ENCODE measurements around the gene CEACAM21. TPM values are rescaled to one million over a fixed set of nuclear protein-coding genes. Genes with fewer than 3 reads are reported as not detected.

CEACAM21 gene
- total RNA-seq, 2 experiments from 2014 or later: 22.1 to 27.6 TPM

GRCh38 chr19:41535029-41535622 lies 40.8 kb upstream of the CEACAM21 start:
- intact Hi-C loops (cut with DNase I, micrococcal nuclease): loop anchor here in 1 of 2 experiments (1.0 kb wide), 1 partner anchor 8 kb away; no protein-coding TSS in a partner anchor

DNA sequence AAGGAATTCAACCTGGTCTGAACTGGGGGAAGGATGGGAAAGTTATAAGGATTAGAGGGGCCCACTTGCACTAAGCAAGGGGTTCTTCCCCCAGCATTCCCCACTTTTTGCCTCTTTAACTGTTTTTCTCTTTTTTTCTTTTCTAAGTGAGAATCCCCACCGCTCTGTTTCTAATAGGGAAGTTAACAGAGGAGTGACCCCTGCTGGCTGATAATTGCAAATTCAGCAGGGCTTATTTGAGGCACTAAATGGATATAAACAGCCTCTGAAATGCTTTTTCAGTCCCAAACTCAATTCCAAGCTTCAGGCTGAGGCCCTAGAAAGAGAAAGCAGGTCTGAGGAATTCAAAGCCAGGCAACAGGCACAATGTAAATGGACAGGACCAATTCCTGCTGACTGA lies 38.2 kb upstream of the CEACAM21 start:
- intact Hi-C loops (cut with DNase I, micrococcal nuclease): loop anchor here (1.0 kb wide), 2 partner anchors 21 to 88 kb away; no protein-coding TSS in a partner anchor

More at GRCh38 chr19:41535029-41535622, 40.8 kb upstream of the CEACAM21 start:
- H3K4me3 Mint-ChIP-seq: peak overlapping the region; percentile 46
- H3K36me3 Mint-ChIP-seq (ENCODE audit: low read depth): peaks cover 11% of the 10 kb centered on the region
- peaks cover 57% of the 10 kb centered on the region for H3K4me1 Mint-ChIP-seq
- DNase-seq (no peak), ATAC-seq (peak; percentile 43)
- peak overlapping the region; percentile 68 for H3K27ac Mint-ChIP-seq
- H3K9me3 Mint-ChIP-seq (ENCODE audit: low read depth): peaks cover 18% of the 10 kb centered on the region
- no peaks in the 10 kb centered on the region for H3K27me3 Mint-ChIP-seq
- ChIA-PET CTCF (interaction anchor here (0.8 to 17.8 kb wide), 5 partner anchors 14 to 86 kb away, joined by 3 to 450 read pairs (median 3); no protein-coding TSS in a partner anchor), POLR2A (no interaction called here)

GRCh38 chr19:41540041-41540695 lies 35.8 kb upstream of the CEACAM21 start:
- ATAC-seq (no peak), DNase-seq (no peak)
- H3K36me3 Mint-ChIP-seq (ENCODE audit: low read depth): no peaks in the 10 kb centered on the region
- H3K9me3 Mint-ChIP-seq (ENCODE audit: low read depth): no peaks in the 10 kb centered on the region
- CTCF ChIA-PET: interaction anchor here (0.7 to 17.8 kb wide), 5 partner anchors 8 to 91 kb away, joined by 3 to 450 read pairs (median 5); no protein-coding TSS in a partner anchor
- H3K27me3 Mint-ChIP-seq: no peaks in the 10 kb centered on the region
- H3K27ac Mint-ChIP-seq: no peak overlapping the region
- H3K4me3 Mint-ChIP-seq: no peak overlapping the region
- POLR2A ChIA-PET: no interaction called here
- peaks cover 54% of the 10 kb centered on the region for H3K4me1 Mint-ChIP-seq
- intact Hi-C loops (cut with DNase I, micrococcal nuclease): loop anchor here (5.0 to 10.0 kb wide), 2 partner anchors 57 to 405 kb away; no protein-coding TSS in a partner anchor

More for the DNA sequence above, 38.2 kb upstream of the CEACAM21 start:
- peak; percentile 62 for DNase-seq
- no peak overlapping the region for H3K4me3 Mint-ChIP-seq
- peaks cover 52% of the 10 kb centered on the region for H3K4me1 Mint-ChIP-seq
- H3K27me3 Mint-ChIP-seq: no peaks in the 10 kb centered on the region
- POLR2A ChIA-PET: no interaction called here
- no peak overlapping the region for H3K27ac Mint-ChIP-seq
- H3K9me3 Mint-ChIP-seq (ENCODE audit: low read depth): peaks cover 9% of the 10 kb centered on the region
- no peak for ATAC-seq
- H3K36me3 Mint-ChIP-seq (ENCODE audit: low read depth): peaks cover 3% of the 10 kb centered on the region
- CTCF ChIA-PET: interaction anchor here (0.6 to 17.8 kb wide), 5 partner anchors 9 to 257 kb away, joined by 3 to 450 read pairs (median 5); no protein-coding TSS in a partner anchor

DNA sequence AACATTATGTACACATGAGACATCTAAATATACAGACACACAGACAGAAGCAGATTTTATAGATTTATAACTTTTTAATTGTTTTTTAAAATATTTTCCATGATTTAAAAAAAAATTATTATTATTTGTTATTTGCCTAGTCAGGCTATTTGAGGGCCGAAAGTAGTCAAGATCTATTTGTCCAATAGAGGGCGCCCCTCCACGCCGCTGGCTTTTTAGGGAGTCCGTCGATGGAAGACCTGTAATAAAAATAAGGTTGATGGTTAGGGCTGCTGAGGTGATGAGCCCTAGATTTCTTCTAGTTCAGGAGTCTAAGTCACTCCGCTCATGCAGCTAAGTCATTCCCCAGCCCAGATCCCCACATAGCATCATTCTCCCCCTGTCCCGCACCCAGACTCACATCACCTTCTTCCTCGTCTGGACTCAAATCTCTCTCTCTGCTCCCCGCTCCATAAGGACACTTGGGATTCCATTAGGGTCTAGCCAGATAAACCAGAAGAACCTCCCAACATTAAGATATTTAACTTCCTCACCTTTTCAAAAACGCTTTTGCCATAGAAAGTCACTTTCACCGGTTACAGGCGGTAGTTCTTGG lies 33.9 kb upstream of the CEACAM21 start:
- Mint-ChIP-seq H3K27me3 (no peaks in the 10 kb centered on the region), H3K4me1 (peaks cover 59% of the 10 kb centered on the region), H3K4me3 (peak overlapping the region; percentile 7), H3K9me3 (ENCODE audit: low read depth) (no peaks in the 10 kb centered on the region), H3K36me3 (ENCODE audit: low read depth) (no peaks in the 10 kb centered on the region), H3K27ac (peak overlapping the region; percentile 90)
- CTCF ChIA-PET: interaction anchor here (0.7 to 17.8 kb wide), 6 partner anchors 9 to 93 kb away, joined by 3 to 450 read pairs (median 6); no protein-coding TSS in a partner anchor
- intact Hi-C loops (cut with DNase I, micrococcal nuclease): loop anchor here (1.0 to 10.0 kb wide), 5 partner anchors 21 to 403 kb away; no protein-coding TSS in a partner anchor
- ATAC-seq (peak; percentile 5), DNase-seq (peak; percentile 87)
- POLR2A ChIA-PET: interaction anchor here (0.5 to 0.6 kb wide), 2 partner anchors 15 to 26 kb away, joined by 4 to 7 read pairs; no protein-coding TSS in a partner anchor

DNA sequence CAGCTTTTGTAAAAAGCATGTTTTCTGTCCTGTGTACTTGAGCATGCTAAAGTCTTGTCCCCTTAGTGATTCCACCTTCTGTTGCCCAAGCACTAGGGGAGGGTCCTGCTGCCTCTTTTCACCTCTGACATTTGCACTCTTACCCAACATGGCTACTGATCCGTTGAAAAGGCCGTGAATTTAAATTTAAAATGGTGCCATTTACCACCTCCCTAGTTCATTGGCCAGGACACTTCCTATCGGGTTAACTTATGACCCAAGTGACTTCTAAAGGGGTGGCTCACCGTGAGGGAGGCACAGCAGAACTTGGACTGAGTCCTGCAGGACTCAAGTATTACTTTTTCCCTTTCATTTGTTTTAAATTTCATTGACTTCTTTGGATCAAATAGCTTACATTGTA lies 33.3 kb upstream of the CEACAM21 start:
- H3K36me3 Mint-ChIP-seq (ENCODE audit: low read depth): no peaks in the 10 kb centered on the region
- ChIA-PET POLR2A (interaction anchor here (0.5 to 0.6 kb wide), 2 partner anchors 14 to 27 kb away, joined by 4 to 7 read pairs; no protein-coding TSS in a partner anchor), CTCF (interaction anchor here (0.6 to 17.8 kb wide), 9 partner anchors 8 to 112 kb away, joined by 3 to 450 read pairs (median 5); no protein-coding TSS in a partner anchor)
- no peak overlapping the region for H3K4me3 Mint-ChIP-seq
- intact Hi-C loops (cut with DNase I, micrococcal nuclease): loop anchor here (1.0 to 10.0 kb wide), 8 partner anchors 7 to 402 kb away; no protein-coding TSS in a partner anchor
- no peaks in the 10 kb centered on the region for H3K27me3 Mint-ChIP-seq
- H3K9me3 Mint-ChIP-seq (ENCODE audit: low read depth): no peaks in the 10 kb centered on the region
- peaks cover 61% of the 10 kb centered on the region for H3K4me1 Mint-ChIP-seq
- ATAC-seq (no peak), DNase-seq (no peak)
- peak overlapping the region; percentile 90 for H3K27ac Mint-ChIP-seq

- DNase-seq: no peak
- H3K27ac Mint-ChIP-seq: peak overlapping the region; percentile 98
- ATAC-seq: peak; percentile 39
- ChIA-PET CTCF (interaction anchor here (0.7 to 17.8 kb wide), 3 partner anchors 12 to 48 kb away, joined by 3 to 450 read pairs (median 8); no protein-coding TSS in a partner anchor), POLR2A (no interaction called here)
- H3K4me3 Mint-ChIP-seq: no peak overlapping the region
- H3K4me1 Mint-ChIP-seq: peaks cover 69% of the 10 kb centered on the region
- H3K27me3 Mint-ChIP-seq: no peaks in the 10 kb centered on the region
- intact Hi-C loops (cut with DNase I, micrococcal nuclease): loop anchor here (1.0 to 10.0 kb wide), 6 partner anchors 8 to 401 kb away; no protein-coding TSS in a partner anchor
- no peaks in the 10 kb centered on the region for H3K36me3 Mint-ChIP-seq (ENCODE audit: low read depth)
- H3K9me3 Mint-ChIP-seq (ENCODE audit: low read depth): no peaks in the 10 kb centered on the region
Measured at GRCh38 chr19:41543582-41543981, 32.4 kb upstream of the CEACAM21 start.

DNA sequence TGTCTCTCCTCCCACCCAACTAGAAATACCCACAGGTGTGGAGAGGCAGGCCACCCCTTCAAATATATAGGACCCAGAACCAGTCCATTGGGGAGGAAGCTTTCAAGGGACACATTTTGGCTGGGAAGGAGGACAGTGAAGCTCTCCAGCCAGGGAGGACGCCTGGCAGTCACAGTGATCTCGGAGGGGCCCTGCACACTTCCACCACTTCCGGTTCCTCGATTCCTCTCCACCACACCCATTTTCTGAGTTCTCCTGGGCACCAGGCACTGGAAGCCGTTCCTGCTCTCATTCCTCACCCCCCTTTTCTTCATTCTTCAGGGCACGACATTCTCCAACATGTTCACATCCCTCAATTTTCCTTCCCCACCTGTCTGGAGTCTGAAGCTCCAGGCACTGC lies 30.4 kb upstream of the CEACAM21 start:
- H3K4me1 Mint-ChIP-seq: peaks cover 69% of the 10 kb centered on the region
- H3K9me3 Mint-ChIP-seq (ENCODE audit: low read depth): no peaks in the 10 kb centered on the region
- peaks cover 8% of the 10 kb centered on the region for H3K36me3 Mint-ChIP-seq (ENCODE audit: low read depth)
- ChIA-PET CTCF (interaction anchor here (0.7 to 17.8 kb wide), 6 partner anchors 12 to 96 kb away, joined by 3 to 450 read pairs (median 5); no protein-coding TSS in a partner anchor), POLR2A (interaction anchor here (0.8 to 0.9 kb wide), 2 partner anchors 8 to 15 kb away, joined by 3 to 4 read pairs; no protein-coding TSS in a partner anchor)
- peak overlapping the region; percentile 98 for H3K27ac Mint-ChIP-seq
- H3K27me3 Mint-ChIP-seq: no peaks in the 10 kb centered on the region
- intact Hi-C loops (cut with DNase I, micrococcal nuclease): loop anchor here in 1 of 2 experiments (5.0 to 10.0 kb wide), 3 partner anchors 283 to 928 kb away; partner anchors contain the start of gene HNRNPUL1
- peak; percentile 59 for DNase-seq
- H3K4me3 Mint-ChIP-seq: peak overlapping the region; percentile 74
- ATAC-seq: no peak

- Mint-ChIP-seq H3K27me3 (no peaks in the 10 kb centered on the region), H3K4me1 (peaks cover 71% of the 10 kb centered on the region), H3K36me3 (ENCODE audit: low read depth) (peaks cover 14% of the 10 kb centered on the region), H3K4me3 (peak overlapping the region; percentile 74), H3K9me3 (ENCODE audit: low read depth) (no peaks in the 10 kb centered on the region), H3K27ac (peak overlapping the region; percentile 98)
- ChIA-PET POLR2A (interaction anchor here (1.6 kb wide), 1 partner anchor 15 kb away, joined by 7 read pairs; no protein-coding TSS in a partner anchor), CTCF (interaction anchor here (0.6 to 17.8 kb wide), 10 partner anchors 8 to 1981 kb away, joined by 3 to 450 read pairs (median 3); no protein-coding TSS in a partner anchor)
- intact Hi-C loops (cut with DNase I, micrococcal nuclease): loop anchor here in 1 of 2 experiments (5.0 to 10.0 kb wide), 3 partner anchors 284 to 929 kb away; partner anchors contain the start of gene HNRNPUL1
- peak; percentile 61 for DNase-seq
- peak; percentile 32 for ATAC-seq
Measured at GRCh38 chr19:41546386-41546789, 29.6 kb upstream of the CEACAM21 start.

GRCh38 chr19:41546961-41547360 lies 29.0 kb upstream of the CEACAM21 start:
- Mint-ChIP-seq H3K9me3 (ENCODE audit: low read depth) (no peaks in the 10 kb centered on the region), H3K36me3 (ENCODE audit: low read depth) (peaks cover 19% of the 10 kb centered on the region), H3K27me3 (no peaks in the 10 kb centered on the region), H3K4me3 (peak overlapping the region; percentile 74), H3K4me1 (peaks cover 71% of the 10 kb centered on the region), H3K27ac (peak overlapping the region; percentile 98)
- intact Hi-C loops (cut with DNase I, micrococcal nuclease): loop anchor here in 1 of 2 experiments (5.0 to 10.0 kb wide), 3 partner anchors 285 to 930 kb away; partner anchors contain the start of gene HNRNPUL1
- ChIA-PET POLR2A (interaction anchor here (0.7 to 1.6 kb wide), 2 partner anchors 16 to 122 kb away, joined by 7 to 8 read pairs; no protein-coding TSS in a partner anchor), CTCF (interaction anchor here (0.6 to 17.8 kb wide), 8 partner anchors 9 to 866 kb away, joined by 3 to 450 read pairs (median 3); no protein-coding TSS in a partner anchor)
- DNase-seq (no peak), ATAC-seq (no peak)

DNA sequence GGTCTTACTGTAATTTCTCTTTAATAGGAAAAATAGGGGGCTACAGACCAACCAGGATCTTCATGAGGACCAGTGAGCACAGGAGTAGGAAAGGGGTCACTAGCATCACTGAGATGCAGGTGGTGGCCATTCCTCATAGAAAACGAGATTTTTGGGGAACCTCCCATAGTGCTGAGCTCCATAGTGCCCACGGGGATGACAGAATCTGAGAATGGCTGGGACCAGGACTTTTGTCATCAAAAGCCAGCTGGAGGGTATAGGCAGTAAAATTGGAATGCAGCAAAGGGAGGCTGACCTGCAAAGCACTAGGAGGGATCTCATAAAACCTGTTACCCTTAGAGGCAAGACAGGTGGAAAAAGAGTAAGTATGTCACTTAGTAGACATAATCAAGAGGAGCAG lies 28.4 kb upstream of the CEACAM21 start:
- H3K4me1 Mint-ChIP-seq: peaks cover 68% of the 10 kb centered on the region
- H3K9me3 Mint-ChIP-seq (ENCODE audit: low read depth): no peaks in the 10 kb centered on the region
- ChIA-PET CTCF (interaction anchor here (0.5 to 17.8 kb wide), 8 partner anchors 8 to 1019 kb away, joined by 3 to 450 read pairs (median 3); no protein-coding TSS in a partner anchor), POLR2A (interaction anchor here (1.6 kb wide), 1 partner anchor 16 kb away, joined by 7 read pairs; no protein-coding TSS in a partner anchor)
- no peak for DNase-seq
- peak overlapping the region; percentile 1 for H3K4me3 Mint-ChIP-seq
- peaks cover 22% of the 10 kb centered on the region for H3K36me3 Mint-ChIP-seq (ENCODE audit: low read depth)
- no peaks in the 10 kb centered on the region for H3K27me3 Mint-ChIP-seq
- peak overlapping the region; percentile 71 for H3K27ac Mint-ChIP-seq
- intact Hi-C loops (cut with DNase I, micrococcal nuclease): loop anchor here in 1 of 2 experiments (5.0 to 10.0 kb wide), 3 partner anchors 285 to 930 kb away; partner anchors contain the start of gene HNRNPUL1
- ATAC-seq: no peak
